ENCODE data around the gene AAR2. TPM values are rescaled to one million over a fixed set of nuclear protein-coding genes. Genes with fewer than 3 reads are reported as not detected.

Gene AAR2
- total and polyA plus RNA-seq, 2 experiments from 2014 or later = 33.5 to 42.2 TPM

- DNase-seq (ENCODE audit: low read depth in 1 of 2, low spot score in 1 of 2) = no peak
- H3K4me3 ChIP-seq = no peak overlapping the region
- no peaks in the 10 kb centered on the region for H3K4me1 ChIP-seq (ENCODE audit: low read depth)
- no peaks in the 10 kb centered on the region for H3K27me3 ChIP-seq
- no peaks in the 10 kb centered on the region for H3K36me3 ChIP-seq
- no peaks in the 10 kb centered on the region for H3K9me3 ChIP-seq (ENCODE audit: low read depth)
- TF ChIP-seq CTCF (IDR thresholded peaks at IDR 0.05; ENCODE audit: low read depth, low read length) = no peak
- H3K27ac ChIP-seq = no peak overlapping the region
Observed at GRCh38 chr20:36275441-36276189, 39.3 kb downstream of the AAR2 start.

- Histone ChIP-seq H3K9me3 (ENCODE audit: low read depth) (no peaks in the 10 kb centered on the region), H3K27ac (no peak overlapping the region), H3K4me1 (ENCODE audit: low read depth) (no peaks in the 10 kb centered on the region), H3K36me3 (no peaks in the 10 kb centered on the region), H3K4me3 (no peak overlapping the region), H3K27me3 (no peaks in the 10 kb centered on the region)
- DNase-seq (ENCODE audit: low read depth in 1 of 2, low spot score in 1 of 2) = no peak
- TF ChIP-seq CTCF (IDR thresholded peaks at IDR 0.05; ENCODE audit: low read depth, low read length) = no peak
Observed at GRCh38 chr20:36277546-36277945, 41.3 kb downstream of the AAR2 start.

GRCh38 chr20:36279362-36279761, 43.1 kb downstream of the AAR2 start:
- H3K36me3 ChIP-seq = no peaks in the 10 kb centered on the region
- no peak for DNase-seq (ENCODE audit: low read depth in 1 of 2, low spot score in 1 of 2)
- H3K4me3 ChIP-seq = no peak overlapping the region
- H3K4me1 ChIP-seq (ENCODE audit: low read depth) = no peaks in the 10 kb centered on the region
- no peaks in the 10 kb centered on the region for H3K27me3 ChIP-seq
- no peak for TF ChIP-seq CTCF (IDR thresholded peaks at IDR 0.05; ENCODE audit: low read depth, low read length)
- H3K9me3 ChIP-seq (ENCODE audit: low read depth) = no peaks in the 10 kb centered on the region
- H3K27ac ChIP-seq = no peak overlapping the region

- H3K27ac ChIP-seq = no peak overlapping the region
- no peaks in the 10 kb centered on the region for H3K36me3 ChIP-seq
- no peaks in the 10 kb centered on the region for H3K4me1 ChIP-seq (ENCODE audit: low read depth)
Observed at GRCh38 chr20:36279776-36280175, 43.5 kb downstream of the AAR2 start.

GRCh38 chr20:36281785-36282380, 45.6 kb downstream of the AAR2 start:
- Histone ChIP-seq H3K27me3 (no peaks in the 10 kb centered on the region), H3K4me3 (no peak overlapping the region), H3K9me3 (ENCODE audit: low read depth) (no peaks in the 10 kb centered on the region), H3K4me1 (ENCODE audit: low read depth) (no peaks in the 10 kb centered on the region), H3K27ac (no peak overlapping the region), H3K36me3 (no peaks in the 10 kb centered on the region)
- TF ChIP-seq CTCF (IDR thresholded peaks at IDR 0.05; ENCODE audit: low read depth, low read length) = no peak
- no peak for DNase-seq (ENCODE audit: low read depth in 1 of 2, low spot score in 1 of 2)

More at GRCh38 chr20:36279776-36280175, 43.5 kb downstream of the AAR2 start:
- H3K9me3 ChIP-seq (ENCODE audit: low read depth) = no peaks in the 10 kb centered on the region
- TF ChIP-seq CTCF (IDR thresholded peaks at IDR 0.05; ENCODE audit: low read depth, low read length) = no peak
- H3K27me3 ChIP-seq = no peaks in the 10 kb centered on the region
- no peak for DNase-seq (ENCODE audit: low read depth in 1 of 2, low spot score in 1 of 2)
- H3K4me3 ChIP-seq = no peak overlapping the region

Data from cardiac muscle cell (in vitro differentiated cells and primary cell).